G401 (cell line): Measurements from ENCODE around the gene PLGLB1. TPM values are rescaled to one million over a fixed set of nuclear protein-coding genes. Genes with fewer than 3 reads are reported as not detected.
"Not testable (repeated sequence)": the region's sequence is repeated elsewhere in the genome, so short reads cannot be mapped to it uniquely, and the experiment has no call there.

Source experiments
- DNase-seq: peaks from one replicate; pipeline ENCODE4 v3.0.0-alpha.2; 2015; ENCODE audit warnings: low spot score
- in situ Hi-C: cut with HindIII; loops from 2 replicates; pipeline ENCODE4 v1.10.0; 2016; ENCODE audit warnings: low sequenced_read_pairs, mixed read lengths
- total RNA-seq: library from RNA; depleted of rRNA; stranded (reverse); fragments of >200 nt; shearing (Covaris generic); gene quantifications from 2 replicates; pipeline ENCODE4 v1.2.3, GENCODE V29; 2014; rRNA removed

Gene PLGLB1
- total RNA-seq = 0.92 and 1.4 TPM in 2 replicates

DNA sequence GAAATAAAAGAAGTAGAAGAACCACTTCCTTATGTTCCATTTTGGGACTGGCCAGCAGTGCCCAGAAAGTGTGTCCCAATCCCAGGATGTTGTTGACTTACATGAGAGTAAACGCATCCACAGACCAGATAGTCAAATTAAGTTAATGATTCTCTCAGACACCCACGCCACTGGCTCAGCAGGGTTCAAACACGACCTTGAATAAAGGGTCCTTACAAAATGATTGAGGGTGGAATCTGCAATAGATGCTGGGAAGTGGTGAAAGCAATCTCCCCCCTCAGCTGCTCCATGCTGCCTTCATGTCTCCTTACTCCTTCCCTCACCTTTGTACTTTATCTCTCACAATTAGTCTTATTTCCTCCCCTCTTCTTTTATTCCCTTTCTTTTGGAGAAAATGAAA lies at the start of gene PLGLB1:
Gene PLGLB1, minus strand, starts transcription at position 101 of the 400 bp plus-strand sequence. Its CDS starts 61 bp downstream, at position 40.
- DNase-seq, in situ Hi-C loops: not testable (repeated sequence)

DNA sequence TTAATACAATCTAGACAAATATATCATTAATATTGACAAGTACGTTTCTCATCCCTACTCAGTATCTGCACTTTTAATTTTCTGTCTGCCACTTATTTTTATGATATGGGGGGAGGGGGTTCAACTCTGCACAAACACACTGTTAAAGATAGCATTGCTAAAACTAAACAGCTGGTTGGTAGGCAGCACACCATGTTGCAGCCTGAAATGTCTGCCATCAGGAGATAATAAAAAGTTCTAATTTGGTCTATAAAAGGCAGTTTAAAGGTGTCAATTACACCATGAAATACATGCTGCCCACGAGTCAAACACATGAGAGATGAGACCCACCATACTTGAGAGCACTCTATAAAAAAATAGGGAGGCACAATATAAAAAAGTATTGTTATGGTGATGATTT lies 42.7 kb upstream of the PLGLB1 start:
- DNase-seq, in situ Hi-C loops: not testable (repeated sequence)

DNA sequence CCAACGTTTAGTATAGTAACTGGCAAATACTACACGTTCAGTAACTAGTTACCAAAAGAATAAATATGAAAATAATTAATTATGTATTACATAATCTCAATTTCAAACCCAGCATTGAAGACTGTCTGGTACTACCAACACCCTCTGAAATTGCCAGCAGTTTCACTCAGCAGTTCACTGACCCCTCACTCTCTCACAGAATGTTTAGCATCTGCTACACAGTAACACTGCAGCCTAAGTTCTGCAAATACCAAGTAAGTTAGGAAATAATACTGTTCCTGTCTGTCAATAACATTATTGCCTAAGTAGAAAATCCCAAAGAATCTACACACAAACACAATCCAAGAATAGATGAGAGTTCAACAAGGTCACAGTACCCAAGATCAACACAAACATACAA lies 41.8 kb upstream of the PLGLB1 start:
- in situ Hi-C loops = not testable (repeated sequence)

DNA sequence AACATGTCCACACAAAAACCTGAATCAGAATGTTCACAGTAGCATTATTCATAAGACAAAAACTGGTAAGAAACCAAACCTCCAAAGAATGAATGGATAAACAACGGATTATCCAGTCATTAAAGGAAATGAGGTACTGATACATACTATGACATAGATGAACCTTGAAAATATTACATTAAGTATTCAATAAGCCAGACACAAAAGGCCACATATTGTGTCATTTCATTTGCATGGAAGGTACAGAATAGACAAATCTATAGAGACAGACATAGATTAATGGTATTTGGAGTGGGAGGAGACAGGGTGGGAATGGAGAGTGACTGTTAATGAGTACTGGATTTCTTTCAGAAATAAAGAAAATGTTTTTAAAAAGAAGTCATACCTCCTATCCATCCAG lies 39.9 kb upstream of the PLGLB1 start:
- in situ Hi-C loops, DNase-seq: not testable (repeated sequence)

More for the DNA sequence above, 41.8 kb upstream of the PLGLB1 start:
- DNase-seq = not testable (repeated sequence)

DNA sequence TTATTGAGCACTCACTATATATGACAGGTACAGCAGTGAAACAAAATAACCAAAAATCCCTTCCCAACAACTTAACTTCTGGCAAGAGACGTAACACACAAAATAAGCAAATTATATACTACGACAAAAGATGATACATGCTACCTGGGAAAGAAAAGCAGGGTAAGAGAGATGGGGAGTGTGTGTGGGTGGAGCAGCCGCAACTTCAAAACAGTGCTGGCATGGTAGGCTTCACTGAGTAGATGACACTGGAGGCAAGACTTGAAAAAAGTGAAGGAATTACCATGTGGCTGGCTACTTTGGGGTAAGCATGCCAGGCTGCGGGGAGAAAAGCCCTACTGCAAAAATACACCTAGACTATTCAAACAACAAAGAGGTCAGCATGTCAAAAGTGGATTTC lies 36.0 kb upstream of the PLGLB1 start:
- DNase-seq, in situ Hi-C loops: not testable (repeated sequence)

DNA sequence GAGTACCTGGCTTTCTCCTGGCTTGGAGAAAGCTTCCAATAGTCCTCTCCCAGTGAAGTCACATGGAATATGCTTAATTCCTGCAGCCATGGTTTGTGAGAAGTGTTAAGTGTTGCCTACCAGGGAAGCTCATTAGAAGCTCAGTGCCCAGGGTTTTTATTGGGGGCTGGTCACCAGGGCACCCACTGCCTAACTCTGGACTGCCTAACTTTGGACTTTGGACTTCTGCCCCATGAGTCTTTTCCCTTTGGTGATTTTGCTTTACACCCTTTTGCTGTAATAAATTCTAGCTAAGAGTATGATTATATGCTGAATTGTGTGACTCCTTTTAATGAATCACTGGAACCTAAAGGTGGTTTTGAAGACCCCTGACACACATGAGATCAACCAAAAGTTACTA lies 35.2 kb upstream of the PLGLB1 start:
- DNase-seq, in situ Hi-C loops: not testable (repeated sequence)

DNA sequence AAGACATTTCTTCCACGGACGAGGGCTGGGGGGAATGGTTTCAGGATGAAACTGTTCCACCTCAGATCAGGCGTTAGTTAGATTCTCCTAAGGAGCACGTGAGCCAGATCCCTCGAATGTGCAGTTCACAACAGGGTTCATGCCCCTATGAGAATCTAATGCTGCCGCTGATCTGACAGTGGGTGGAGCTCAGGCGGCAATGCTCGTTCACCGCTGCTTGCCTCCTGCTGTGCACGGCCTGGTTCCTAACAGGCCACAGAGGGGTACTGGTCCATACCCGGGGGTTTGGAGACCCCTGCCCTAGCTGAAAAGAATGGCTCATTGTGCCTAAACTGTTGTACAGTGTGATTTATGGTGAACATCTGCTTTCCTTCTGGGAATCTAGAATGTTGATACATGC lies 34.8 kb upstream of the PLGLB1 start:
- DNase-seq, in situ Hi-C loops: not testable (repeated sequence)

DNA sequence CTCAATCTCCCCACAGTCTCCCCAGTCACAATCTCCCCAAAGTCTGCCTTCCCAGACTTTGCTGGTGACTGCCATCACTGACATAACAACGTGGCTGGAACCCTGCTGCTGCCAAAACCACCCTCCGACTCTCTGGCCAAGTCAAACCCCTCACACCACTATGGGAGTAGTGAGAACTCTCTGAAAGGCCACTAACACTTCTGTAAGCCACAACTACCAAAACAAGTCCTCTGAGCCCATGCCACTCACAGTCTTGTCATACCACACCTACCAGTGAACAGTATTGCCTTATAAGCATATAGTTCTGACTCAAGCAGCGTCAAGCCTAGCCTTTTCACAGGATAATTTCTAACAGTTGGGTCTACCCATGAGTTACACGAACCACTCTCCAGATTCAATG lies 32.7 kb upstream of the PLGLB1 start:
- in situ Hi-C loops, DNase-seq: not testable (repeated sequence)

DNA sequence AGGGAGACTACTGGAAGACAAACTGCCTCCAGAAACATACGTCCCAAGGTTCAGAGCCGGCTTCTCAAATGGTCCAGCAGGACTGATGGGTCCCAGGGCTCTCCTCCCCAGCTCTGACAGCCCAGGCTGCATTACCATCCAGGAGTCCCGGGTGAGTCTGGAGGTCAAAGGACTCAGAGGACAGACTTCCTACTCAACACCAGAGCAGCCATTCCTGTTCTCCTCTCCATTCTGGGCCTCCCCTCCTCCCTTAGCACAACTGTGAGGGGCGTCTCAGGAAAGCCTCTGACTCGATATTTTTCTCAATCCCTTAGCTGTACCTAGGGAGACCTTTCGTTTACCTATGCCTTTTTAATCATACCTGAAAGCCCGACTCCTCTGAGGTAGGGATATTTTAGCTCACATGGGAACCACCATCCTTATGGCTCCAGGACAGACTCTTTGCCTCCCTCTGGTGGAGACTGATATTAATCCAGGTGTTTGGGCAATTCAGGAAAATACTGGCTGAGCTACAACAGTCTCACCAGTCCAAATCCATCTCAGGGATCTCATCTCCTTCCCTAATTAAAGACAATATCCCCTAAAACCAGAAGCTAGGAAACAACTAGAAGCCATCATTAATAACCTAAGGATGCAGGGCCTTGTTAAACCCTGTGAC lies 19.8 kb upstream of the PLGLB1 start:
- in situ Hi-C loops, DNase-seq: not testable (repeated sequence)

DNA sequence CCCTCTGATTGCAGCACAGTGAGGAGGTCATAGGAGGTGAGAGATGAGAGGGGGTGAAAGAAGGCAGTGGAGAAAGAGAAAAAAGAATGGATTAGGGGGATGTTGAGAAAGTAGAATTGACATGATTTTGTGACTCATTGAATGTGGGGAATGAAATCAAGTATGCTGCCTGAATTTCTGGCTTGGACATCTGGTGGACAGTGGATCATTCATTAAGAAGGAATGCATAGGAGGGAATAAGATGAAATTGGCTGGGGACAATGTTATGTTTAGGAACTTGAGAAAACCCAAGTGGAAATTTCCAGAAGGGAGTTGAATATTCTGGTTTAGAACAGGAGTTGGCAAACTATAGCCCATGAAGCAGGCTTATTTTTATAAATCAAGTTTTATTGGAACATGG lies 7.0 kb upstream of the PLGLB1 start:
- in situ Hi-C loops, DNase-seq: not testable (repeated sequence)

DNA sequence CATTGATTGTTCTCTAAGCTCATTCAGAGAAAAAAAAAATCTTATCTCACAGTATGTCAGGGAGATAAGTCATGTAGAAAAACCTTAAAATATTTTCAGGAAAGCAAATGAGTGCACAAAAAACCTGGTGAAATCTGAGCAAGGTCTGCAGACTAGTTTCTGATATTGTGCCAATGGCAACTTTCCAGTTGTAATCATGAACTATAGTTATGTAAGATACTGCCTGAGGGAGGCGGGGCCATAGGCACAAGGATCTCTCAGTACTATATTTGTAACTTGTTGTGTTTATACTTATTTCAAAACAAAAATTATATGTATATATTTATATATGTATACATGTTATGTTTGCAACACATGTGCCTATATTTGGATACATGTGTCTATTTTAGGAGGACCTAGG lies 5.2 kb upstream of the PLGLB1 start:
- in situ Hi-C loops = not testable (repeated sequence)

DNA sequence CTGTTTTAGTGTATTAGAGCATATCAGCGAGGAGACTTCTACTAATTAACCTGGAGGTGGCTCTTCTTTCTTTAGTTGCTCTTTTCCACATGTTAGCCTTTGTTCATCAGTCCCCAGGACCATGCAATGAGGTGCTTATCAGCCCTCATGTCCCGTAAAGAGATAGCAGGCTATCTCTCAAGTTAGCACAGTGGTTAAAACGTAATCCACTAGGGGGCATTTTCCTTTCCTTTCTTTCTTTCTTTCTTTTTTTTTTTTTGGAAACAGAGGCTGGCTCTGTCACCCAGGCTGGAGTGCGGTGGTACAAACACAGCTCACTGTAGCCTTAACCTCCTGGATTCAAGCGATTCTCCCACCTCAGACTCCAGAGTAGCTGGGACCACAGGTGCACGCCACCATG lies 4.3 kb upstream of the PLGLB1 start:
- in situ Hi-C loops, DNase-seq: not testable (repeated sequence)

More for the DNA sequence above, 5.2 kb upstream of the PLGLB1 start:
- not testable (repeated sequence) for DNase-seq

DNA sequence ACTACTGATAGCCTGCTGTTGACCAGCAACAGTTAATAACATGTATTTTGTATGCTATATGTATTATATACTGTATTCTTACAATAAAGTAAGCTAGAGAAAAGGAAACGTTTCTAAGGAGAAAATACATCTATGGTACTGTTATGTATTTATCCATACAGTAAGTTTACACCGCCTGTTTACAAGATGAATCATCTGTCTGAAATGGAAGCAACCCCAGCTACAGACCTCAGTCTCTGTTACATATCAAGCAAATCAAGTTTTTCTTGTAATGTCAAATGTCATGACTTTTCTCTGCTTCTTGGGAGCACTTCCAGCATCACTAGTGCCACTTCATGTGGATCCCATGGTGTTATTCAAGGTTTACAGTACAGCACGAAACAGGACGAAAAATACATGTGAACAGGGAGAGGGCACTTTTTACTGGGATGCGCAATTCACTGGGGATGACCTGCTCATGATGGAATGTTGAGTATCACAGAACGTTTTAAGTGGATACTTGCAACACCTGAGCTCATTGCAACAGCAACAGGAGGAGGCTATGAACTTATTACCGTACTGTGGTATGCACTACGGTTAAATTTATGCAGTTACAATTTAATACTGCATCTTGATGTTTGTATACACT lies 2.5 kb upstream of the PLGLB1 start:
- in situ Hi-C loops = not testable (repeated sequence)

DNA sequence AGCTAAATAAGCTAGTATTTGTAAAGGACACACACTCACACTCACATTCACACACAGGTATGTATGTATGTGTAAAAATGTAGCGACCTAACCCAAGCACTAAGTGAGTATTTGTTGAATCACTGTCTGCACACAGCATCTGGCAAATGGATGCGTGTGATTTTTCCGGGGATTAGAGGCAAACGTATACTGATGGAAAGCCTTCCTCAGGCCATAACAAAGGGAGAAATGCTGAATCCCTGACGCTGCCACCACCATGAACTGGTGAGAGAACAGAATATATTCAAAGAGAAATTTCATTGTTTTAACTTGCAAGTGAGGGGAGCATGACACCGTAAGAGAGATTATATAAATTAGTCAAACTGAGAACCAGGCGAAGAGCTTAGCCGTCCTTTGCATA lies 601 bp downstream of the PLGLB1 start:
- in situ Hi-C loops, DNase-seq: not testable (repeated sequence)

More for the DNA sequence above, 2.5 kb upstream of the PLGLB1 start:
- not testable (repeated sequence) for DNase-seq

DNA sequence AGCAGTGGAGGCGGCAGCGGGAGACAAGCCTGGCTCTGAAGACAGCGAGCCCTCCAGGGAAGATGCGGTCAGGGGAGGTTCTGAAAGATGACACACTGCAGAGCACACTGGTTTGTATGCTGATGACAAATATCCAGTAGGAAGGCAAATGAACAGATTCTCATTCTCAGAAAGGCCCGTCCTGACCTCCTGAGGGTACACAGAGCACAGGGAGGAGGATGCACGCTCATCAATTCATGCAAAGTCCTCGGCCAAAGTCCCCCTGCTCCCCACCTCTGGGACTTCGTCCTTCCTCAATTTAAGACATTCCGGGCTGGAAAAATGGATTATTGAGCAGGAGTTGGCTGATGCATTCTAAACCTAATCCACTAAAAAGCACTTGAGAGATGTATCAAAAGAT lies 2.6 kb downstream of the PLGLB1 start:
- DNase-seq, in situ Hi-C loops: not testable (repeated sequence)

DNA sequence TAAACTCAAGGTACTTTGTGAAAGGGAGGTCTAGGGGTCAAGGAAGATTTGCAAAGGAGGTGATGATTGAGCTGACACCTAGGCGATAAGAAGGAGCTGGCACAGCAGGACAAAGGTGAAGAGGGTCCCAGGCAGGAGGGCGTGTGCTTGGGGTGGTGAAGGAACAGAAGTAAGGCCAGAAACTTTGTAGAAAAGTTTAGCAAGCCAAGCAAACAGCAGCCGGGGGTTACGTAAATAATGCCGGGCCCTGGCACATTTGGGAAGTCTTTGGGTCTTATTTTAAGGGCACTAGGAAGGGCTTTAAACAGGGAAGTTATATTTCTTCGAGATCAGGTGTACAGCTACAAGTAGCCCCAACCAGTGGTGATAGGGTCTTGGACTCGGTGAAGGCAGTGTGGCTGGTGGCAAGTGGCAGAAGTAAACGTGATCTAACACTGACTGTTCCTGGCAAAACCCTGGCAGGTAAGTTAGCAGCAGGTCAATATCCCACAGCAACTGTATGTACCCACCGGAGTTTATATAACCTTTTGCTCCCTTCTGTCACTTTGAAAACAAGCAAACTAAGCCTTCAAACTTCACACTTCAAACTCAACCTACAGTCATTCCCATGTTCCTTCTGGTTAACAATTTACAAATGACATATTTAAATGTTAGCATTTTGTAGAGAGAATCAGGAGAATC lies 7.0 kb downstream of the PLGLB1 start:
- DNase-seq, in situ Hi-C loops: not testable (repeated sequence)

DNA sequence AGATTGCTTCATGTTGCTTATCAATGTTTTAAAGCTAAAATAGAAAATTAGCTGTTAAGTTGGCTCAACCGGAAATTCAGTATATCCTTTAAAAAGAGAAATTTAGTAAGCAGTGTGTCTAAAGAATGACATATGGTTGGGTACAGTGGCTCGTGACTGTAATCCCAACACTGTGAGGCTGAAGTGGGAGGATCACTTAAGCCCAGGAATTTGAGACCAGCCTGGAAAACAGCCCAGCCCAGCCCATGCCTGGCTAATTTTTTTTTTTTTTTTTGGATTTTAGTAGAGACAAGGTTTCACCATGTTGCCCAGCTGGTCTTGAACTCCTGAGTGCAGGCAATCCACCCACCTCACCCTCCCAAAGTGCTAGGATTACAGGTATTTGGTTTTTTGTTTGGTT lies 17.2 kb downstream of the PLGLB1 start:
- in situ Hi-C loops, DNase-seq: not testable (repeated sequence)
